HG03457 (cell line): ENCODE data around the gene HS6ST3.

ENCODE experiments used
- ATAC-seq: cut with Tn5 transposase; IDR thresholded peaks from one replicate; pipeline ENCODE4 v1.9.1; 2021; ENCODE audit warnings: moderate number of reproducible peaks; ENCODE audit not compliant: unreplicated experiment

HS6ST3 gene

GRCh38 chr13:96780105-96780504 lies 690.2 kb downstream of the HS6ST3 start:
- no peak for ATAC-seq

- ATAC-seq = no peak
Measured at GRCh38 chr13:96781141-96781540, 691.2 kb downstream of the HS6ST3 start.

GRCh38 chr13:96782186-96782585 lies 692.3 kb downstream of the HS6ST3 start:
- no peak for ATAC-seq

- ATAC-seq = no peak
Measured at GRCh38 chr13:96783057-96783456, 693.1 kb downstream of the HS6ST3 start.

- no peak for ATAC-seq
Measured at GRCh38 chr13:96783511-96783910, 693.6 kb downstream of the HS6ST3 start.

- ATAC-seq = no peak
Measured at GRCh38 chr13:96785986-96786385, 696.1 kb downstream of the HS6ST3 start.

- no peak for ATAC-seq
Measured at GRCh38 chr13:96792188-96792587, 702.3 kb downstream of the HS6ST3 start.

- ATAC-seq = no peak
Measured at GRCh38 chr13:96792736-96793403, 703.0 kb downstream of the HS6ST3 start.

GRCh38 chr13:96793404-96793755 lies 703.5 kb downstream of the HS6ST3 start:
- ATAC-seq = no peak

GRCh38 chr13:96794669-96795068 lies 704.8 kb downstream of the HS6ST3 start:
- no peak for ATAC-seq

GRCh38 chr13:96795670-96796069 lies 705.8 kb downstream of the HS6ST3 start:
- ATAC-seq = no peak

- no peak for ATAC-seq
Measured at GRCh38 chr13:96796091-96796633, 706.3 kb downstream of the HS6ST3 start.

- no peak for ATAC-seq
Measured at GRCh38 chr13:96797136-96797535, 707.2 kb downstream of the HS6ST3 start.

GRCh38 chr13:96803456-96804100 lies 713.7 kb downstream of the HS6ST3 start:
- no peak for ATAC-seq

GRCh38 chr13:96804174-96804573 lies 714.3 kb downstream of the HS6ST3 start:
- ATAC-seq = no peak

- no peak for ATAC-seq
Measured at GRCh38 chr13:96806746-96807145, 716.8 kb downstream of the HS6ST3 start.

- no peak for ATAC-seq
Measured at GRCh38 chr13:96809366-96810096, 719.6 kb downstream of the HS6ST3 start.

- no peak for ATAC-seq
Measured at GRCh38 chr13:96810104-96810503, 720.2 kb downstream of the HS6ST3 start.

- ATAC-seq = no peak
Measured at GRCh38 chr13:96811049-96811448, 721.1 kb downstream of the HS6ST3 start.

GRCh38 chr13:96816261-96816660 lies 726.4 kb downstream of the HS6ST3 start:
- ATAC-seq = no peak

- no peak for ATAC-seq
Measured at GRCh38 chr13:96816874-96817273, 727.0 kb downstream of the HS6ST3 start.
